ENCODE measurements around the gene UCK1.

The UCK1 gene

DNA sequence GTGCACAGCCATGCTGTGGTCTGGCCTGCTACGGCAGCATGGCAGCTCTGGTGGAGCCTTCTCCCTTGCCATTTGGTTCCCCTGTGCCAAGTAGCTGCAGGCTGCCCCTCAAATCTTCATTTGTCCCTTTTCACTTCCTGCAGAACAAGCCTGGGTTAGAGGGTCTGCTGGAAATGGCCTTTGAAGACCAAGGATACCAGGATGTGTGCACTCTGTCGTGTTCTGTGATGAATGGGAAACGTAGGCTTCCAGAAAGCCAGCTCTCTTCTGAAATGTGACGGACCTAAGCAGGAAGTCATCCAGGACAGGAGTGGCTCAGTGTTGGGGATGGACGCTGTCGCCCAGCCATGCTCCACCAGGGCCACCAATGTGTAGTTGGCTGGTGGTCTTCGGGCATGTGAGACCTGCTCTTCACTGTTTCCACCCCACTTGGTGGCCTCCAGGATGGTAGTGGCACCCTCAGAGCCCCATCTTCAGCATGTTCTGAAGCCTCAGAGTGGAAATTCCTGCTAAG lies 31.8 kb downstream of the UCK1 start:
- no peak for DNase-seq (ENCODE audit: extremely low read depth in 1 of 2, low read depth in 1 of 2)

DNA sequence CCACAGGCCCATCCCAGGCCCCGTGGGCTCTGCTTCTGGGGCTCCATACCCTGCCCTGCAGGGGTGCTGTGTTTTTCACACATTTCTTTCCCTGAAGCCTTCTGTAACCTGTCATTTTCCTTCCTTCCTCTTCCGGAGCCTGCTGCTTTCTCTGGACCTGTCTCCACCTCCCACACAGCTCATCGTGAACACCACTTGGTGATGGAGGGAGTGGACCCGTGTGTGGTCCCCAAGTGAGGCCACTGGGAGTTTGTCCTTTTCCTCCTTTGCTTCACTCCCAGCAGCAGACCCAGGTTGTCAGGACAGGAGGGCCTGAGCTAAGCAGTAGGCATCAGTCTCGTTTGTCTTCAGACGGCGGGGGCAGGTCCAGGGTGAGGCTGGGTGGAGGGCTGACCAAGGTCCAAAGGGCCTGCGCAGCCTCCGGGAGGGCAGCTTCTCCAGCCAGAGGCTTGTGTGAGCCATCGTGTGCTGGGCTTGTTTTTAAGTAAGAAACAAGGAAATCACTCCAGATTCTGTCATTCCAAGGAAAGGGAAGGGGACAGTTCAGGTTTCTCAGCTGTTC lies 34.1 kb downstream of the UCK1 start:
- DNase-seq (ENCODE audit: extremely low read depth in 1 of 2, low read depth in 1 of 2), result no peak

DNA sequence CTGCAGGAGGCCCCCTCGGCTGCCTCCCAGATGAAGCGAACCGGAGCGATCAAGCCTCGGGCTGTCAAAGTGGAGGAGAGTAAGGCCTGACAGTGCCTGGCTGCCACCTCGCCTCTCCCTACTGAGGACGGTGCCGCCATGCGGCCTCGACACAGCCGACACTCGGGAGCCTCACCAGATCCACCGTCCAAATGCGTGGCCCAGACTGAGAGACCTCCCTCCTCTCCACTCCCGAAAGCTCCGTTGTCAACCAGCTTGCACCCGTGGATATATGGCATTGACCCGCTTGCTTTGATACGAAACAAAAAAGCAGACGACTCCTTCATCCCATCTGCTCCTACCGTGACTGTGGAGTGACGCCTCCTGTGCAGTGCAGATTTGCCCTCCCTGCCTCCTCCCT lies 35.3 kb downstream of the UCK1 start:
- no peak for DNase-seq (ENCODE audit: extremely low read depth in 1 of 2, low read depth in 1 of 2)

DNA sequence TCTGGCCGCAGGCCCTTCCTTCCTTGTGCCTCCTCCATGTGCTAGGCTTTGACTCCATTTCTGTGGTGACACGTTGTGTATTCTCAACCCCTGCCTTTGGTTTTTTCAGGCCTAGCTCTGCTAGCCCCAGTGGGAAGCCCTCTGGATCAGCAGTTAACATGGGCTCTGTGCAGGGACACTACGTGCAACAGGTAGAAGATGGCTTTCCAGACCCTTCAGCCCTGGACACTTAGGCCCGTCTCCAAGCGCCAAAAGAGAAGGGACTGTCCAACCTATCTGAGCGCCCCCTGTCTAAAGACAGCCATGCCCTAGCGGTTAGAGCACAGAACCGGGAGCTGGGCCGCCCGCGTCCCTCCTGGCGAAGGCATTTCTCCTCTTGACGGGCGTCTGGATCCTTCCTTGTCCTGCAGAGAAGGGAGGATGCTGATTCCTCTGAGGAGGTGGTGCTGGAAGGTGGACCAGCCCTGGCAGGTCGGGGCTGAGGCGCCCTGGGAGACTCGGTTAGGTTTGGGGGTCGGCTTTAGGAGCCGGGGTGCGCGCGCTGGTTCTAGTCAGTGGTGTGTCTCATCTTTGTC lies 36.7 kb downstream of the UCK1 start:
- DNase-seq (ENCODE audit: extremely low read depth in 1 of 2, low read depth in 1 of 2), result no peak

DNA sequence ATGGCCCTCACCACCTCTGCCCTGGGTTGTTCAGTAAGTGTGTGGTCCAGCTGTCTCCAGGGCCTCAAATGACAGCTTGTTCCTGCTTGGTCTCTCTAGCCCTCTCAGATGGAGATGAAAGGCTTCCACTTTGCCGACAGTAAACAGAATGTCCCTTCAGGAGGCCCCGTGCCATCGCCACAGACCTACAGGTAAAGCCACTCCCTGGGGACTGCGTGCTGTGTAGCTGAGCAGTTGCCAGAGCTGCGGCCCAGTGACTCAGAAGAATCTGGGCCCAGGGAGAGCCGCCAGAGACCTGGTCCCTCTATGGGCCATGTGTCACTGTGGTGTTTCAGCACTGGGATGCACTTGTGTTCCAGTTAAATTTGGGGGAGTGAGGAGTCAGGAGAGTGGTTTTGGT lies 39.0 kb downstream of the UCK1 start:
- DNase-seq (ENCODE audit: extremely low read depth in 1 of 2, low read depth in 1 of 2), result no peak

DNA sequence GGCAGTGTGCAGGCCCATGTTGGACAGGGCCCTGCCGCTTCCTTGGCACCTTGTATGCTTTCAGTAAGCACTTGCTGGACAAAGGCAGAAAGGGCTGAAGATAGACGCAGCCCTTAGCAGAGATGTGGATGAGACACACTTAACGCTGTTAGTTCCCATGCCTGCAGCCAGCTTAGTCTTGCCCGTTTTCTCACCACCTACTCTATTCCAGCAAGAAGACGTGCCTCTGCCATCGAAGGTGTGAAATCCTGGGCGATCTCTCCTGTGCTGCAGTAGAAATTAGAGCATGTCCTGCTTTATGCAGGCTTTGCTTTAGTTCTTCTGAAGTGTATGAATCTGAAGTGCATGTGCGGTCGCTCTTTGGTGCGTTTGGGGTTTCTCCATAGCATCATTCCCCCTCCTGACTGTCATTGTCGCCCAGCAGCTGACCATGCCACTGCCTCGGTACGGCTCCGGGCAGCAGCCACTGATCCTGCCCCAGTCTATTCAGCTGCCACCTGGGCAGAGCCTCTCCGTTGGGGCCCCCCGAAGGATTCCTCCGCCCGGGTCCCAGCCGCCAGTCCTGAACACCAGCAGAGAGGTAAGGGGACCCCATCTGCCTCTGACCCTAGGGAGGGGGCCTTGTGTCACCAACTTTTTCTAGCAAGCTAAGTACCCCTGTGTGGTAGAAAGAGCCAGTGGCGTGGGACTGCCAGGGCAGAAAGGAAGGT lies 39.9 kb downstream of the UCK1 start:
- DNase-seq (ENCODE audit: extremely low read depth in 1 of 2, low read depth in 1 of 2), result no peak

DNA sequence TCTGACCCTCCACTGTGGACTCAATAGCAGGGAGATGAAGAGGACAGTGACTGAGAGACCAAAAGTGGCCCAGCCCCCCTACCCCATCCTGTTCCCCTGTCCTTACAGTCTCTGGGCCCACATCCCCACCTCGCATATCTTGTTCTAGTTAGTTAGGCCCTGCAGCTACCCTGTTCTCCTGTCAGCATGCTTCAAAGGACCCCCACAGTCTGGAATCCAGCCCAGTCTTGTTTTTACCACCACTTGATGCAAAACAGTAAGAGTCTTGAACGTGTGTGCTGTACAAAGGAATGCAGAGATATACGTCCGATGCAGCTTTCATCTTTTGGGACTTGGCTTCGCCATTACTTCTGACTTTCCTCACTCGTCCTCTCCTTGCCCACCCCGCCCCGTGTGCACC lies 40.5 kb downstream of the UCK1 start:
- no peak for DNase-seq (ENCODE audit: extremely low read depth in 1 of 2, low read depth in 1 of 2)

DNA sequence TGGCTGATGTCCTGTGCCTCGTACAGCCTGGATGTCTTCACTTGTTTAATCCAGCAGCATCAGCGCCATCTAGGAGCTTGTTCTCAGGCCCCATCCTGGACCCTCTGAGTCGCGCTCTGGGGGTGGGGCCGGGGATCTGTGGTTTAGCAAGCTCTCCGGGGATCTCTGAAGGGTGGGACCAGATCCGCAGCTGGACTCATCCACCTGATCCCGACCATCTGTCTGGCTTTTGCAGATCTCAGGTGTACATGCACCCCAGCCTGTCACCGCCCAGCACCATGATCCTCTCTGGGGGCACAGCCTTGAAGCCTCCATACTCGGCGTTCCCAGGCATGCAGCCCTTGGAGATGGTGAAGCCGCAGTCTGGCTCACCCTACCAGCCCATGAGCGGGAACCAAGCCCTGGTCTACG lies 43.4 kb downstream of the UCK1 start:
- no peak for DNase-seq (ENCODE audit: extremely low read depth in 1 of 2, low read depth in 1 of 2)

DNA sequence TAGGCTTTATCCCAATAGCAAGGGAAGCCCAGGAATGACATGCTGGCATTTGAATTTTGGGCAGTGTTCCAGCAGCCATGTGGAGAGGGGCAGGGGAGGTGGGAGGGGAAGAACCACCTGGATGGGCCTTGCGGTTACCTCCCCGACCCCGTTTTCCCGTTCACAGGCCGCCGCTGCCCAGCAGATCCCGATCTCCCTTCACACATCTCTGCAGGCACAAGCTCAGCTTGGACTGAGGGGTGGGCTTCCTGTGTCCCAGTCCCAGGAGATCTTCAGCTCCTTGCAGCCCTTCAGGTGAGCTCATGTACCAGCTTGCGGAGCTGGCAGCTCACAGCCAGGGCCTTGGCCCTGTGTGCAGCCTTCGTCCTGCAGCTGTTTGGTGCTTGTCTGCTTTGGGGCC lies 44.1 kb downstream of the UCK1 start:
- no peak for DNase-seq (ENCODE audit: extremely low read depth in 1 of 2, low read depth in 1 of 2)

DNA sequence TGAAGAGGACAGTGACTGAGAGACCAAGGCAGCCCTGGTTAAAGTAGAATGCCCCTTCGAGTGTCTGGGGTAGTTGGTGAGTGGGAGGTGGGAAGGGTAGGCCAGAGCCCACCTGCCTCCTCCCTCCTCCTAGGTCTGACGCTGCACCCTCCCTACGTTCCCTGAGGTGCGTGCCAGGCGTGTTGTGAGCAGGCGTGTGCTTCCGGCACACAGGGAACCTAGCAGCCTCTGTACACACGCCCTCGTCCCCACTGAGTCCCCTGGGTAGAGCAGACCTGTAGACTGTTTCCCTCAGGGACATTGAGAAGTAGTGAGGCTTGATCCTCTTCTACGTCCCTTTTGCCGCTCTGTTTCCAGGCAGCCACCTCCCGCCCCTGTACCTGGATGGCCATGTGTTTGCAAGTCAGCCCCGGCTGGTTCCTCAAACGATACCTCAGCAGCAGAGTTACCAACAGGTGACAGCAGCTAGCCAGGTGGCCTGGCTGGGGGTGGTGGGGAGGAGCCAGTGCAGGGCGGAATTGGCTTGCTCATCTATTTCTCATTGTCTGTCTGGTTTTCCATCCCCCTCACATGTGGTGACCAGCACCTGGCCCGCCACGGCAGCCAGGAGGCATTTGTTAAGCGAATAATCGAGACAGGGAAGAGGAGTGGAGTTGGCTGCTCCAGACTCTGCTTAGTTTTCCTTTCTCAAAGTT lies 45.2 kb downstream of the UCK1 start:
- no peak for DNase-seq (ENCODE audit: extremely low read depth in 1 of 2, low read depth in 1 of 2)

DNA sequence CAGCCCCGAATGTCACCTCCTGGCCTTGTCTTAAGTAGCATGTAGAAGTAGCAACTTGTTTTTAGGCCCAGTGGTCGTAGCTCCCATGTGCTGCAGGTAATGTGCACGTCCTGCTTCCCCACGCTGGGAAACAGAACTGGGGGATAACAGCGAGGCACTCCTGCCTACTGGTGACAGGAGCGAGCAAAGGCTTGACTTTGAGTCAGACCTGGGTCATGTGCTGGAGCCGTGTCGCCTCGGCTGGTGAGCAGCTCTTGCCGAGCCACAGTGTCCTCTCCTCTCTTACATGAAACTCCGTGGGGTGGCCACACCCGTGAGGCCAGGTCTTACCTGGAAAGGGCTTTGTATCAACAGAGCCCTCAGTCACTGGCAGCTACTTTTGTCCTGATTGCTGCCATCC lies 45.9 kb downstream of the UCK1 start:
- no peak for DNase-seq (ENCODE audit: extremely low read depth in 1 of 2, low read depth in 1 of 2)

DNA sequence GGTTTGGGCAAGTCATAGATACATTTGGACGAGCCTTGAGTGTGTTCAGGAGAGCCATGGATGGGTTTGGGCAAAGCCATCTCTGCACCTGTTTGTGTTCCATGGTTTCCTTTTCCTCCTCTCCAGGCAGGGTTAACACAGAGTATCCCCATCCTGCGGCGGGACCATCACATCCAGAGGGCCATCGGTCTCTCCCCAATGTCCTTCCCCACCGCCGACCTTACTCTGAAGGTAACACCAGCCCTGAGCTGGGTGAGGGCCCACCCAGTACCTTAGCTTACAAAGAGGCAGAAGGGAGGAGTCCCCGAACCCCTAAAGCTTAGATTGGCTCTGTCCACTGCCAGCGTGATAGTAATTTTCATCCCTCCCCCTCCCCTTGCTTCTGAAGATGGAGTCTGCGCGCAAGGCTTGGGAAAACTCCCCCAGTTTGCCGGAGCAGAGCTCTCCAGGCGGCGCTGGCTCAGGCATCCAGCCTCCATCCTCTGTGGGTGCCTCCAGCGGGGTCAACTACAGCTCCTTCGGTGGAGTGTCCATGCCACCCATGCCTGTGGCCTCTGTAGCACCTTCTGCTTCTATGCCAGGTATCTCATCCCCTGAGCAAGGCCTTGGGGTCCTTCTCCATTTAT lies 46.4 kb downstream of the UCK1 start:
- DNase-seq (ENCODE audit: extremely low read depth in 1 of 2, low read depth in 1 of 2), result no peak

DNA sequence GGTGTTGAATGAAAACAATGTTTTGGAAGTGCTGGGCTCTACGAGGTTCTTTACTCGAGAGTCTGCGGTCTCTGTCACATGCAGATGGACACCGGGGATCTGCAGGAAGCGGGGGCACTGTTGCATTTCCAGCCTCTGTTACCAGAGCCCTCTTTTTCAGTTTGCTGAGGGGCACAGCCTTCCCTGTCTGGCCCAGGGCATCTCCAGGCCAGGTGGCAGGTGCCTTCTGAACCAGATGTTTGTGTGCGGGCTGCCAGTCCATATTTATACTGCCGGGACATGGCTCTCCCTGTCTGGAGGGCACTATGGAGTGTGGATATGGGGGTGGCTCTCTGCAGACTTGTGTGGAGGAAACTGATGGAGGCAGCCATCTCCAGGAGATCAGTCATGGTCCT lies 47.0 kb downstream of the UCK1 start:
- DNase-seq (ENCODE audit: extremely low read depth in 1 of 2, low read depth in 1 of 2), result no peak

DNA sequence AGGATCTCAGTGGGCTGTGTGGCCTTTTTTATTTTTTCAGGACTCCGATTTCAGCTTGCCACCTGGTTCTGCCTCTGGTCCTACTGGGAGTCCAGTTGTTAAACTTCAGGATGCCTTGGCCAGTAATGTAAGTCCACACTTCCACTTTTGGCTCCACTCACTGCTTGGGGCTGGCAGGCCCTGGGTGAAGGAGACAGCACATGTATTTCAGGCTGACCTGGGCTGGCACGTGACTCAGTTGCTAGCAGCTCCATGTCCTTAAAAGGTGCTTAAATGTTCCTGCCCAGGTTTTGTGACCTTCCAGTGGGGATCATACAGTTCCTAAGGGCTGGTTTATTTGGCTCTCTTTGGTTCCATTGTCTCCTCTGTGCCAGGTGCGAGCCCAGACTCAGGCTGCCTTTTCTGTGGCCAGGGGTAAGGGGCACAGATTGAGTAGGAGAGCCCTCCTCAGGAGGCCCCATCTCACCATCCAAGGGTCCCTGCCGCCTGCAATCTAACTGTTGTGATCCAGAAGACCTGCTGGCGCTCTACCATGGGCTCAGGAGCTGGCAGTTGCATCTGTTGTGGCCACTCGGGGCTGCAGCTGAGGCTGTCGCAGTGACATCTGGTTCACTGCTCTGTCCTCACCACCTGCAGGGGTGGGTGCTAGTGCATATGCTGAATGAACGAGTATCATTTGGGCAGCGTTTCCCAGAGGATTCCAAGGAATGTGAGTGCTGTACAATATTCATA lies 47.6 kb downstream of the UCK1 start:
- DNase-seq (ENCODE audit: extremely low read depth in 1 of 2, low read depth in 1 of 2), result no peak

DNA sequence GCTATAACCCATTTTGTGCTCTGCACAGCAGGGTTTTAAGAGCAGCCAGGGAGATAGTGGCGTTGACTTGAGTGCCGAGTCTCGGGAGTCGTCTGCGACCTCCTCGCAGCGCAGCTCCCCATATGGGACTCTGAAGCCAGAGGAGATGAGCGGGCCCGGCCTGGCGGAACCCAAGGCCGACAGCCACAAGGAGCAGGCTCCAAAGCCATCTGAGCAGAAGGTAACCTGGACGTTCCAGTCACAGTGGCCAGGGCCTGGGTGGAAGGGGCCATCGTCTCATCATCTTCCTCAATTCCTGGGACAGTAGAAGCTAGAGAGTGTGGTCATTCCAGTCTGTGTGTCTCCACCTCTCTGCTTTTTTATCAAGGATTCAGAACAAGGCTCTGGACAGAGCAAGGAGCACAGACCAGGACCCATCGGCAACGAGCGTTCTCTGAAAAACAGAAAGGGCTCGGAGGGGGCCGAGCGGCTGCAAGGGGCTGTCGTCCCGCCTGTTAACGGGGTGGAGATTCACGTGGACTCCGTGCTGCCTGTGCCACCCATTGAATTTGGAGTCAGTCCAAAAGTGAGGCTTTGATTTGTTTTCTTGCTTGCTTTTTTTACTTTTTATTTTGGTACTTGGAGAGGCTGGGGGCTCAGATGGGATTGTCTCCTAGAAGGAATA lies 48.6 kb downstream of the UCK1 start:
- DNase-seq (ENCODE audit: extremely low read depth in 1 of 2, low read depth in 1 of 2), result no peak

DNA sequence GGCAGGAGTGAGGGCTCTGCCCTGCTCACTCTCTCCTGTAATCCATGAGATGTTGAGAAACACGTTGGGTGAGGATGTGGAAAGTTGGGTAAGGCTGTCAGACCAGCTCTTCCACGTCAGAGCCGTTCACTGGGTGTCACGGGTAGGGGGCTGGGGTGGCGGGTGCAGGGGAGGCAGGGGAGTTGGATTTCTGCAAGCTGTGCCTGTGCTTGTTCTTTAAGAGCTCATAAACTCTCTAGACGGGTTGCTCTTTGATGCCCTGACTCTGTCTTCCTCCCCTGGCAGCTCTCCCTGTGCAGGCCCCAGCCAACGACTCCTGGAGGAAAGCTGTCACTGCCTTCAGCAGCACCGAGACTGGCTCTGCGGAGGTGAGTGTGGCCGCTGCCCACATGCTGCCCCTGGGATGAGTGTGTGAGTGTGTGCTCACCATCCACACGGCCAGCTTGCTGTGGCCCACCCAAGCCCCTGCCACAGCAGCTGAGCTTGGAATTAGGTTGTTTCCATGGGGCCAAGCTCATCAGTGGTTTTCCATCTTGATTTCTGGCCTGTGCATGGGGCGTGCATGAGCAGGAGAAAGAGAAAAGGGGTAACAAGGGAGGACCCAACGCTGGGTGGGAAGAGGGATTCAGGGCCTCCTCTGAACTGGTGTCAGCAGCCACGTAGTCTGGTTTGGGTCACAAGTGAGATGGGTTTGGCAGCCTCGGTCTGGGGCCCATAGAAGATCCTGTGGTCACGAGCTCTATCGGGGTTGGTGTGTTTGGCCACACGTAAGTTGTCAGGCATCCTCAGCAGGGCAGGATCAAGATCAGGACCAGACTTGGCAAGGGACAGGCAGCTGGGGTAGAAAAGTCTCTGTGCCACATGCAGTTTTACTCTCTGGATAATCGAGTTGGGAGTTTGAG lies 49.4 kb downstream of the UCK1 start:
- DNase-seq (ENCODE audit: extremely low read depth in 1 of 2, low read depth in 1 of 2), result no peak

DNA sequence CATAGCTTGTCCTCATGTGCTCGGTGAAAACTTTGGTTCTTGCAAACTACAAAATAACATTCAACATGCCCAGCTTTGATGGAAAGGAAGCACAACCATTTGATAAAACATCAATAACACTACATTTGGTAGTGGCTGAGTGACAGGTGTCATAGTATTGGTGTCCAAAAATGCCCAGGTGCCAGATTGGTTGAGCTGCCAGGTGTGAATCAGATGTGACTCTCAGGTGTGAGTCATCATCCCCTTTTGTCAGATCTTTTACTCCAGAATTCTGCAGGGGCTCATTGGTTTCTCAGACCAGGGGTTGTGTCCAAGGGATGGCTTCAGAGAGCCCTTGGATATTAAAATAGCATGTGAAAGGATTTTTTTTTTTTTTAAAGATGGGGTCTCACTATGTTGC lies 50.8 kb downstream of the UCK1 start:
- DNase-seq (ENCODE audit: extremely low read depth in 1 of 2, low read depth in 1 of 2), result no peak

DNA sequence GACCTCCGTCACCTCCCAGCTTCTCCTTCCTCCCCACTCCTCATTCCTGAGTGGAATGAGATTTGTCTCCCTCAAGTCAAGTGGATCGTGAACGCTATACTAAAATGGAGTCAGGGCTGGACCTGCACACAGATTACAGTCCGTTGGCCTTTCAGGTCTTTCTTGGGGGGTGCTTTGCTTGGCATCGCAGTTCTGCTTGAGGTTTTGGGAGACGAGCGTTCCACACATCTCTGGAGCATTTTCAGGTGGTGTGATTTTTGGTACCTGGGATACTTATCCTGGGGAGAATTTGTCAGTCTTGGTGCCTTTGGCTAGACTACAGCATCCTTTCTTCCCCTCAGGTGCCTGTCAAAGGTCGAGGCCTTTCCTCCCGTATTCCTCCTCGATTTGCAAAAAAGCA lies 52.2 kb downstream of the UCK1 start:
- DNase-seq (ENCODE audit: extremely low read depth in 1 of 2, low read depth in 1 of 2), result no peak

DNA sequence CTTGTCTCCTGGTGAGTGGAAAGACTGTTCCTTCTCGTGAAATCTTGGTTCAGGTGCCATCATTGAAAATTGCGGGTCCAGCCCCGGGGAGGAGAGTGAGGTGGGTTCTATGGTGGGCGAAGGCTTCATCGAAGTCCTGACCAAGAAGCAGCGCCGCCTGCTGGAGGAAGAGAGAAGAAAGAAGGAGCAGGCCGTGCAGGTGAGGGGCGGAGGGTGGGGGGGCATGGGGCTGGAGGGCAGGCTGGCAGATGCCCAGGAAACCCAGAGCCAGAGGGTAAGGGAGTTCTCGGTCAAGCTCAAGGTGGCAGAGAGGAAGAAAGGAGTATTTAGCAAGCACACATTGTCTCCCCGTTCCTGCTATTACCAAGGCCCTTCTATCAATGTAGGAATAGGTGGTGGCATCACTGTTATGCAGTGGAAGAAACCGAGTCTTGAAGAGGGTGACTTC lies 52.6 kb downstream of the UCK1 start:
- DNase-seq (ENCODE audit: extremely low read depth in 1 of 2, low read depth in 1 of 2), result peak in 1 of 2 donors; percentile 52
